OCI-LY7 (cell line): Measurements from ENCODE around the gene CFAP99.

Experiments
- CTCF ChIP-seq: fragments of 200-600 bp; sonication (generic); conservative IDR thresholded peaks from 2 replicates; pipeline ENCODE4 v1.5.1; 2014; ENCODE audit warnings: mild to moderate bottlenecking, antibody characterized with exemption, low read length, moderate library complexity, mixed read lengths
- EZH2phosphoT487 ChIP-seq: fragments of 200-600 bp; sonication (generic); IDR thresholded peaks from 2 replicates; pipeline ENCODE4 v1.6.1; 2018; ENCODE audit warnings: low read depth, borderline replicate concordance, mild to moderate bottlenecking, mixed run types, antibody characterized with exemption, low read length, moderate library complexity, mixed read lengths

- TF ChIP-seq CTCF (no peak), EZH2phosphoT487 (no peak)
Measured at GRCh38 chr4:2478229-2478628, 59.5 kb downstream of the CFAP99 start.
